Lower leg skin (tissue), 4 donors: Measurements from ENCODE around the gene FBXW4. TPM values are rescaled to one million over a fixed set of nuclear protein-coding genes. Genes with fewer than 3 reads are reported as not detected.
A peak's percentile ranks its signal among the peaks of the same experiment; 100 is the strongest.

Experiments used
- DNase-seq, 2 donors: peaks; one replicate each; pipeline ENCODE4 v3.0.0-alpha.2; 2019; ENCODE audit warnings: low spot score in 2 of 2
- H3K4me3 ChIP-seq: fragments of 200-600 bp; sonication (generic); 2 replicates; pipeline ENCODE4 v1.5.1; 2017; ENCODE audit warnings: mild to moderate bottlenecking, low read depth; ENCODE audit not compliant: poor library complexity, severe bottlenecking
- POLR2A ChIP-seq, 2 donors: fragments of 450-650 bp; IDR thresholded peaks; one replicate each; pipeline ENCODE4 v1.6.1; 2016 to 2017; ENCODE audit warnings: antibody characterized with exemption in 2 of 2, mild to moderate bottlenecking in 1 of 2, moderate library complexity in 1 of 2
- WGBS, 2 donors: methylation state at CpG; one replicate each; pipeline ENCODE4 v1.1.5; 2018; 5-methylcytosine and 5-hydroxymethylcytosine counted together
- intact Hi-C: fragments of 100-400 bp; cut with DNase I; formaldehyde crosslinking; loops from one replicate; pipeline ENCODE4 v1.15.0; 2023; ENCODE audit warnings: low total_unique reads
- total RNA-seq, 4 donors: library from RNA; depleted of rRNA; stranded (reverse); fragments of >200 nt; gene quantifications; one replicate each; pipeline ENCODE4 v1.1.0, GENCODE V29; 2016
- TF ChIP-seq, protein P1 (sequence below), 3 donors: fragments of 450-650 bp; IDR thresholded peaks; one replicate each; pipeline ENCODE4 v1.5.1; 2016; ENCODE audit warnings: antibody characterized with exemption in 3 of 3, mild to moderate bottlenecking in 3 of 3, moderate library complexity in 2 of 3

The FBXW4 gene
- total RNA-seq, 4 donors from 2014 or later: 51.9 to 102 (median 69.6) TPM

DNA sequence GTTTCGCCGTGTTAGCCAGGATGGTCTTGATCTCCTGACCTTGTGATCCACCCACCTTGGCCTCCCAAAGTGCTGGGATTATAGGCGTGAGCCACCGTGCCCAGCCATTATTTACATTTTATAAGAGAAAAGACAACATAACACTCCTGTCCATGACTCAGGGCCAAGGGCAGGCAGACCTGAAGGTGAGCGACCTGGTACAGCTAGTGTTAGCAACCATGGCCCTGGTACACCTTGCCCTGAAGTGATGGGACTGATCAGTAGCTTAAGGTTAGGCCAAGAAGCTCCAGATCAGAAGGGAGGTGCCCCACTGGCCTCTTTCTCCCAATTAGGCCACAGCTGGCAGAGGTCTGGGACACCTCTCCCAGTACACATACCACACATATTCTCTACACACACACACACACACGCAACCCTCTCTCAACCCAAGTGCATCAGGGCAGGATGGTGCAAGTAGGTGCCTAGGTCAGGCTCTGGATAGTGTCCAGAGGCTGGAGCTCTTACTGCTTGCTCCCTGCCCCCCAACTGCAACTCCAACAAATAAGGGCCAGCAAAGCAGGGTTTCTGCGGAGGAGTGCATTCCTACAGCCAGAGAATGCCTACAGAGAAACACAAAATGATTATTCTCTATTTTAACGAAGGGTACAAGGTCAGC, 63.0 kb downstream of the FBXW4 start:
- peak in 1 of 2 donors; percentile 31 for DNase-seq
- no peak overlapping the region for H3K4me3 ChIP-seq
- intact Hi-C loops: no loop called here
- WGBS, 2 donors: 86 to 93% methylated on average over 8 of the region's 8 CpGs
- no peak for TF ChIP-seq POLR2A (IDR thresholded peaks at IDR 0.05)
- TF ChIP-seq, protein P1, sequence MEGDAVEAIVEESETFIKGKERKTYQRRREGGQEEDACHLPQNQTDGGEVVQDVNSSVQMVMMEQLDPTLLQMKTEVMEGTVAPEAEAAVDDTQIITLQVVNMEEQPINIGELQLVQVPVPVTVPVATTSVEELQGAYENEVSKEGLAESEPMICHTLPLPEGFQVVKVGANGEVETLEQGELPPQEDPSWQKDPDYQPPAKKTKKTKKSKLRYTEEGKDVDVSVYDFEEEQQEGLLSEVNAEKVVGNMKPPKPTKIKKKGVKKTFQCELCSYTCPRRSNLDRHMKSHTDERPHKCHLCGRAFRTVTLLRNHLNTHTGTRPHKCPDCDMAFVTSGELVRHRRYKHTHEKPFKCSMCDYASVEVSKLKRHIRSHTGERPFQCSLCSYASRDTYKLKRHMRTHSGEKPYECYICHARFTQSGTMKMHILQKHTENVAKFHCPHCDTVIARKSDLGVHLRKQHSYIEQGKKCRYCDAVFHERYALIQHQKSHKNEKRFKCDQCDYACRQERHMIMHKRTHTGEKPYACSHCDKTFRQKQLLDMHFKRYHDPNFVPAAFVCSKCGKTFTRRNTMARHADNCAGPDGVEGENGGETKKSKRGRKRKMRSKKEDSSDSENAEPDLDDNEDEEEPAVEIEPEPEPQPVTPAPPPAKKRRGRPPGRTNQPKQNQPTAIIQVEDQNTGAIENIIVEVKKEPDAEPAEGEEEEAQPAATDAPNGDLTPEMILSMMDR (IDR thresholded peaks at IDR 0.05): no peak

DNA sequence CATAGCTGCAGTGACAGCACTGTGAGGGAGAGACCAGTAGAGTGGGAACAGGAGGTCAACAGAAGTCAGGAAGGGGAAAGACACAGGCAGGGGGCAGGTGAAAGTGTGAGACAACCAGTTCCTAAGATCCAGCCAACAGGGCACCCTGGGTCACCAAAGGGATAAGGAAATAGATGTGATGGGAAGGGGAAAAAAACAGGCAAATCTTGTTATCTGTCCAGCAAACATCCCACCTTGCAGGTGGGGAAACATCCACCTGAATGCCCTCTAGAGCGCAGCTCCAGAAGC, 64.4 kb downstream of the FBXW4 start:
- WGBS, 2 donors: 91 to 100% methylated on average over 1 of the region's 1 CpG
- TF ChIP-seq POLR2A (IDR thresholded peaks at IDR 0.05): no peak
- TF ChIP-seq, protein P1 (IDR thresholded peaks at IDR 0.05): no peak
- intact Hi-C loops: no loop called here

DNA sequence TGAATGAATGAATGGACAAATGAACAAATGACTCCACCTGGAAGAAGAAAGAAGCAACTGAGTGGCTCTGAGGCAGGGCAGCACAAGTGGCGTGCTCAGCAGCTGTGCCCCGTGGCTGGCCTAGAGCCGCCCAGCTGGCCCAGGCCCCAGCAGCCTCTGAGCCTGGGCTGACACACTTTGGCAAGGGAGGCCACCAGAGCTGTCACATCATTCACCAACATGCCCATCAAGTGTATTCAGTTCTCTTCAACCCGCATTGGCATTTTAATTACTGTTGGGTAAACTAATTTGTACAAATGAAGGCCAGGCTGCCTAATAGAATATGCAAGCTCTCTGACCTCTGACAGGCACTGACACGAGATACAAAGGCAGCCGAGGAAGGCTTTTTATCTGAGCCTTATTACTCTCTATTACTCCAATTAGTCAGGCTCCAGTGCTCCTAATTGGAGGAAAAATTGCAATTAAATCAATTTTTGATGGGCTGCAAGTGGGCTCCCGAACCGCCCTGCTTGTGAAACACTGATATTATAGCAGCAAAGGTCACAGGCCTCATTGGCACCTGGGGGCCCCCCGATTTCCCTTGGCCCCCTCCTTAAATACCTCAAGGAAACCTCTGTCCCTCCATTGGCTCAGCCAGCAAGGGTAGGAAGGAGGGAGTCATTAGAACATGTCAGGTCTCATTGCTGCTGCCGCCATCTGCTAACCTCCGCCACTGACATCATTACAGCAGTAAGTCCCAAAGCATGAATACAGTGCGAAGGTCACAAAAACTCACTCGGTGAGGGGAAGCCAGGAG, 64.9 kb downstream of the FBXW4 start:
- TF ChIP-seq POLR2A (IDR thresholded peaks at IDR 0.05): no peak
- TF ChIP-seq, protein P1 (IDR thresholded peaks at IDR 0.05): no peak
- intact Hi-C loops: no loop called here
- no peak overlapping the region for H3K4me3 ChIP-seq
- DNase-seq: no peak
- 83 to 86% methylated on average over 13 of the region's 13 CpGs for WGBS, 2 donors

More for the DNA sequence above, 64.4 kb downstream of the FBXW4 start:
- no peak overlapping the region for H3K4me3 ChIP-seq
- DNase-seq: no peak

DNA sequence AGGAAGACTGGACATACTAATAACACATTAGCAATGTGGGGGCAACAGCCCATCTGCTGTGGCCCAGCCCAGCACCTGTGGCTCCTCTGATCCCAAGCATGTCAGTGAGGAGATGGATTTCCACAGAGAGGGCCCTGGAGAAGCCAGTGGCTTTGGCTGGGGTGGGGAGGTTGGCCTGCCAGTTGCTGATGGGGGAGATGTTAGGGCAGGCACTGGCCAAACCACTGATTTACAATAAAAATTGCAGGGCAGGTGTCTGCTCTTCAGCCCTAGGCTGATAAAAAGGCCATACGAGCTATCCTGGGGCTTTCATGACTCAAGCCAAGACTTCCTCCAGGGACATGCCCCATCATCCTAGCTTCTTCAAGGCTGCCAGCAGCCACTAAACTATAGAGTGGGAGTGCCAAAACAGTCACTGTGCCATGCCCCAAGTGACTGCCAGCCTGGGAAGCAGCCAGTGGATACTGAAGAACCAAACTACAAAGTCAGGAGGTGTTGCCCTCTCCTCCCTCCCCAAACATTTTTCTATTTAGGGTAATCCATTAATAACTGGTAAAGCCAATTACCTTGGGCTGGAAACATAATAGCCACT, 69.1 kb downstream of the FBXW4 start:
- no peak for DNase-seq
- H3K4me3 ChIP-seq: no peak overlapping the region
- no peak for TF ChIP-seq POLR2A (IDR thresholded peaks at IDR 0.05)
- TF ChIP-seq, protein P1 (IDR thresholded peaks at IDR 0.05): no peak
- WGBS, 2 donors: 13 to 29% methylated on average over 1 of the region's 1 CpG
- intact Hi-C loops: no loop called here

DNA sequence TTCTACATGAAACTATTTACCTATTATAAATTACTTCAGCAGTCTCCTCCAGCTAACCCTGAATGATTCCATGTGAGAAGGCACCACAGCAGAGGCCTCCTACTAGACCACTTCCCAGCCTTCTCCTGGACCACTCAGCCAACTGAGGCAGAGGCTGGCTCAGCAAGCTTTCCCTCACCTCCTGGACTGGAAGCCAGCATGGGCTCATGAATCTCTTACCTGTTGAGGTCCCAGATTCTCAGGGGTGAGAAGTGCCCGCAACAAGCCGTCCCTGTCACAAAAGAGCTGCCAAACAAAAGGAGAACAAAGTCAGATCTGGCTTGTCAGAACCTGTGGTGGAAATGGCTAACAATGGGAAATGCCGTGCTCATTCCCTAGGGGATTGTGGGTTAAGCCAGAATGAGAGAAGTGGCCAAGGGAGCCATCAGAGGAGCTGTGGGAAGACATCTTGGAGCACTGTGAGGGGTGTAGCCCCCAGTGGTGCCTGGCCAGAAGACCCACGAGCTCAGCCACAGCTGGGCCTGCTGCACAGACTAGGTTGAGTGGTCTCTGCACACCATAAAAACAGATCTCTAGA, 70.4 kb downstream of the FBXW4 start:
- DNase-seq: no peak
- TF ChIP-seq, protein P1 (IDR thresholded peaks at IDR 0.05): no peak
- TF ChIP-seq POLR2A (IDR thresholded peaks at IDR 0.05): no peak
- intact Hi-C loops: no loop called here
- H3K4me3 ChIP-seq: no peak overlapping the region
- WGBS, 2 donors: 60 to 71% methylated on average over 4 of the region's 4 CpGs
